Measurements from ENCODE around the gene SNX2.
"Not testable (repeated sequence)": the region's sequence is repeated elsewhere in the genome, so short reads cannot be mapped to it uniquely, and the experiment has no call there.

SNX2 gene

DNA sequence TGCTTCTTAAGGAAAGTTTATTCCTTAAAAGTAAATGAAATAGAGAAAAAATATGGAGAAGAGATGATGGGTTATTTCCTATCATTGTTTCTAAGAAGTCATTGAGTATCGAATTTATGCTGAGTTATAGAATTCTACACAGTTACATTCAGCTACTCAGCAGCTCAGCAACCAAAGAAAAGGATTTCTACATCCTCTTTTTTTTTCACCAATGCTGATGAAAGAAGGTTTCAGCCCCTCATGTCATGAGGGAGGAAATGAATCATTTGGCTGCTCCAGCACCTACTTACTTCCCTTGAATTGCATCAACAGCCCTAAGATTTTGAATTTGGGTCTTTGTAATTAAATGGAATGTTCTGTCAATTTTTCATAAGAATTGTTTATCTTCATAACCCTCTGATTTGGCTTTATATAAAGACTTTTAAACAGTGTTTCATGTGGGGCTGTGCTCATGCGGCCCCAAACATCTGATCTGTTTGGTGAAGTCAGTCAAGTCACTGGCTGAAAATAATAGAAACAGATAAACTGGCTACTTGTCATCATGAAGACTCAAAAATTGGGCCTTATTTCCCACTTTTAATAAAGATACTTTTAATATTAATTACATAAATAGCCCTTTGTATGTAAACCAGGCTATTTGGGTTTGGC lies 18.5 kb upstream of the SNX2 start:
- DNase-seq (ENCODE audit: low spot score), result peak; percentile 59
- in situ Hi-C loops (cut with MboI; ENCODE audit: low sequenced_read_pairs, unreplicated experiment), result no loop called here
- TF ChIP-seq, protein P1, sequence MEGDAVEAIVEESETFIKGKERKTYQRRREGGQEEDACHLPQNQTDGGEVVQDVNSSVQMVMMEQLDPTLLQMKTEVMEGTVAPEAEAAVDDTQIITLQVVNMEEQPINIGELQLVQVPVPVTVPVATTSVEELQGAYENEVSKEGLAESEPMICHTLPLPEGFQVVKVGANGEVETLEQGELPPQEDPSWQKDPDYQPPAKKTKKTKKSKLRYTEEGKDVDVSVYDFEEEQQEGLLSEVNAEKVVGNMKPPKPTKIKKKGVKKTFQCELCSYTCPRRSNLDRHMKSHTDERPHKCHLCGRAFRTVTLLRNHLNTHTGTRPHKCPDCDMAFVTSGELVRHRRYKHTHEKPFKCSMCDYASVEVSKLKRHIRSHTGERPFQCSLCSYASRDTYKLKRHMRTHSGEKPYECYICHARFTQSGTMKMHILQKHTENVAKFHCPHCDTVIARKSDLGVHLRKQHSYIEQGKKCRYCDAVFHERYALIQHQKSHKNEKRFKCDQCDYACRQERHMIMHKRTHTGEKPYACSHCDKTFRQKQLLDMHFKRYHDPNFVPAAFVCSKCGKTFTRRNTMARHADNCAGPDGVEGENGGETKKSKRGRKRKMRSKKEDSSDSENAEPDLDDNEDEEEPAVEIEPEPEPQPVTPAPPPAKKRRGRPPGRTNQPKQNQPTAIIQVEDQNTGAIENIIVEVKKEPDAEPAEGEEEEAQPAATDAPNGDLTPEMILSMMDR (IDR thresholded peaks at IDR 0.05; ENCODE audit: borderline replicate concordance, control extremely low read depth, extremely low read depth, insufficient read depth, missing control alignments), result no peak

GRCh38 chr5:122757285-122757684 lies 17.6 kb upstream of the SNX2 start:
- in situ Hi-C loops (cut with MboI; ENCODE audit: low sequenced_read_pairs, unreplicated experiment), result no loop called here
- peak; percentile 37 for DNase-seq (ENCODE audit: low spot score)
- TF ChIP-seq, protein P1 (IDR thresholded peaks at IDR 0.05; ENCODE audit: borderline replicate concordance, control extremely low read depth, extremely low read depth, insufficient read depth, missing control alignments), result no peak

DNA sequence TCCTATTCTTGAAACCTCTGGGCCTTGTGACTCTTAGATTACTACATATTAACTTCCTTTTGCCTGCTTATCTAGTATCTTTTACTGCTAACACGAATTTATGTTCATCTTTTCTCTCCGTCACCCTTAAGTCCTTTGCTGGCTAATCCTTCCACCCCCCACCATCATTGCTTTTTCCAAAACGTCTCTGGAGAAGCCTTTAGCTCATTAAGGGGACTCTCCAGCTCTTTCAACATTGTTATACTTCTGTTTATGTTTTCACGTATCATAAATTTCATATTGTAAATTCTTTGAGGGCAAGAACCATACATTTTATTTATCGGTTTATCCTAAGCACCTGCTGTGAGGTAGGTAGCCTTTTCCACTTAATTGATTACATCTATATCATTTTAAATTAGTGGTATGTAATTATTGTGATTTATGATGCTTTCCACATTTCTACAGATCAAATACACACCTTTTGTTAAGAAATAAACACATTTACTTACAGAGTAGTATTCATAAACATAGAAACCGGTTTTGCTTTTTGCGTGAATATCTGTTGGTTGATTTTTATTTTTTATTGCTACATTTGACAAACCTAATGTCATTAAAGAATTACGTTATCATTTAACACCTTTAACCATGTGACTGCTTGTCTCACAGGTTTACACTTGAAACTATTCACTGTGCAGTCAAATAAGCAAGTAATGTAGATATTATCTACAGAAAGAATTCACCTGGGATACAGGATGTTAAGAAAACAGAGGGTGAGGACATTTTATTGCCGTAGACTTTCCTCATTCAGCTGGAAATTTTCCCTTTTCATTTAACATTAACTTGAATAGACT lies 15.4 kb upstream of the SNX2 start:
- TF ChIP-seq, protein P1 (IDR thresholded peaks at IDR 0.05; ENCODE audit: borderline replicate concordance, control extremely low read depth, extremely low read depth, insufficient read depth, missing control alignments), result no peak
- in situ Hi-C loops (cut with MboI; ENCODE audit: low sequenced_read_pairs, unreplicated experiment), result no loop called here
- no peak for DNase-seq (ENCODE audit: low spot score)

DNA sequence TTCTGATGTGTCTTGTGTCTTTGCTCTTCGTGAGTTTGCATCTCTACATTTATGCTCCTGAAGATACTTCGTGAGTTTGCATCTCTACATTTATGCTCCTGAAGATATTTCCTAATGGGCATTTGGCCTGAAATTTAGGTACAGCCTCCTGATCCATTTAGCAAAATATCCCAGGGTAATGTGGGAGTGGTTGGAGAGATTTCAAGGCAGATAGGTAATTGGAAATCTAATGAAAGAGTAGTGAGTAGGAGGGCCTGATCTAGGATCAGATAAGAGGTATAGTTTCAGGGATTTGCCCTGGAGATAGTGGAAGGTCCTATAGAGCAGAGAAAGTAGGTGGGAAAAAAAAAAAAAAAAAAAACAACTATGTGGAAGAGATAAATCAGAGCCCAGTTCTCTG lies 14.6 kb upstream of the SNX2 start:
- TF ChIP-seq, protein P1 (IDR thresholded peaks at IDR 0.05; ENCODE audit: borderline replicate concordance, control extremely low read depth, extremely low read depth, insufficient read depth, missing control alignments), result no peak
- no peak for DNase-seq (ENCODE audit: low spot score)
- in situ Hi-C loops (cut with MboI; ENCODE audit: low sequenced_read_pairs, unreplicated experiment), result no loop called here

DNA sequence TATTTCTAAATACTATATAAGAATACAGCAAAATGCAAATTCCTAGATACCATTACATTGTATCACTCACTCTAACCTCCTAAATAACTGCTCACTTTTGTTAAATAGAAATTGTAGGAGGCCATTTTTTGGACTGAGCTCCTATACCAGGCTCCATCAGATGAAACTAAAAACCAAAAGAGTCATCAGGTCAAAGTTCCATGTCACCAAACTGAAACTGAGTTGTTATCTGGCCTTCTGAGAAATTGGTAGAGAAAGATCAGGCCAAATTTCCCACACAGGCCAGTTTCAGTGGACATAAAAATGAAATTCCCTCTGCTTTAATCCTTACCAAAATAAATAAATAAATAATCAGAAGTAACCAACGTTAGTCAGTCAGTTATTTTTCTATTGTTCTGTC lies 13.8 kb upstream of the SNX2 start:
- TF ChIP-seq, protein P1 (IDR thresholded peaks at IDR 0.05; ENCODE audit: borderline replicate concordance, control extremely low read depth, extremely low read depth, insufficient read depth, missing control alignments), result no peak
- in situ Hi-C loops (cut with MboI; ENCODE audit: low sequenced_read_pairs, unreplicated experiment), result no loop called here
- DNase-seq (ENCODE audit: low spot score), result peak; percentile 31

DNA sequence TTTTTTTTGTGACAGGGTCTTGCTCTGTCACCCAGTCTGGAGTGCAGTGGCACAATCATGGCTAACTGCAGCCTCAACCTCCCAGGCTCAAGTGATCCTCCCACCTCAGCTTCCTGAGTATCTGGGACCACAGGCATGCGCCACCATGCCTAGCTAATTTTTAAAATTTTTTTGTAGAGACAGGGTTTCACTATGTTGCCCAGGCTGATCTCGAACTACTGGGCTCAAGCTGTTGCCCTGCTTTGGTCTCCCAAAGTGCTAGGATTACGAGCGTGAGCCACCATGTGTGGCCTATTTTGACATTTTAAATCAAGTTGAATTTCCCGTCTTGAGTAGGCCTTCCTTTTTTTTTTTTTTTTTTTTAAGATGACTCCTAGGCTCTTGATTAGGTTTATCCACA lies 13.0 kb upstream of the SNX2 start:
- DNase-seq (ENCODE audit: low spot score); in situ Hi-C loops (cut with MboI; ENCODE audit: low sequenced_read_pairs, unreplicated experiment): not testable (repeated sequence)

GRCh38 chr5:122766130-122766529 lies 8.8 kb upstream of the SNX2 start:
- in situ Hi-C loops (cut with MboI; ENCODE audit: low sequenced_read_pairs, unreplicated experiment), result no loop called here
- TF ChIP-seq, protein P1 (IDR thresholded peaks at IDR 0.05; ENCODE audit: borderline replicate concordance, control extremely low read depth, extremely low read depth, insufficient read depth, missing control alignments), result no peak
- DNase-seq (ENCODE audit: low spot score), result no peak
